BE2C (cell line): ENCODE results near the gene PJVK.
"Not testable (repeated sequence)": the region's sequence is repeated elsewhere in the genome, so short reads cannot be mapped to it uniquely, and the experiment has no call there.

Source experiments
- DNase-seq: peaks from one replicate; pipeline ENCODE4 v3.0.0-alpha.2; 2020
- H3K27me3 ChIP-seq: fragments of 250-450 bp; sonication (Bioruptor Pico); 2 replicates; pipeline ENCODE4 v1.5.1; 2020; ENCODE audit warnings: mild to moderate bottlenecking
- H3K36me3 ChIP-seq: fragments of 250-450 bp; sonication (Bioruptor Pico); 2 replicates; pipeline ENCODE4 v1.5.1; 2020; ENCODE audit warnings: mild to moderate bottlenecking
- H3K4me1 ChIP-seq: fragments of 250-450 bp; sonication (Bioruptor Pico); 2 replicates; pipeline ENCODE4 v1.5.1; 2020
- H3K4me3 ChIP-seq: 2 replicates; pipeline ENCODE4 v1.5.1; 2011; ENCODE audit warnings: low read depth, low read length
- H3K9me3 ChIP-seq: fragments of 250-450 bp; sonication (Bioruptor Pico); 2 replicates; pipeline ENCODE4 v1.5.1; 2020
- TF ChIP-seq, protein P1 (sequence below): IDR thresholded peaks from 2 replicates; pipeline ENCODE4 v1.5.1; 2012; ENCODE audit warnings: mild to moderate bottlenecking, low read depth, low read length

The PJVK gene

DNA sequence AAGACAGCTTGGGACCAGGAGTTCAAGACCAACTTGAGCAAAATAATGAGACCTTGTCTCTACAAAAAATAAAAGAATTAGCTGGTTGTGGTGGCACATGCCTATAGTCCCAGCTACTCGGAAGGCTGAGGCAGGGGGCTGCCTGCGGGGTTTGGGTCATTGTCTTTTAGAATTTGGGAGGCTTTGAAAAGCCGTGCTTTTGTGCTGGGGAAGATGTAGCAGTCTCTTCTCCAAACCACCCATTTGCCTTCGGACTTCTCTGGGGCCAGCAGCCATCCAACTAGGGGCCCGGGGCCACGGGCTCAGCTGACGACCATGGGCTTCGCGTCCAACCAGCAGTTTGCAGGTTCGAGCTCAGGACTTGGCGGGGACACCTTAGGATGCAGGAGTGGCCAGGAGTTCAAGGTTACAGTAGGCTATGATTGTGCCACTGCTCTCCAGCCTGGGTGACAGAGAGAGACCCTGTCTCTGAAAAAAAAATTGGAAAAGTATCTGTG lies 6.3 kb downstream of the PJVK start:
- Histone ChIP-seq H3K36me3 (no peaks in the 10 kb centered on the region), H3K9me3 (no peaks in the 10 kb centered on the region), H3K4me1 (no peaks in the 10 kb centered on the region), H3K4me3 (no peak overlapping the region), H3K27me3 (no peaks in the 10 kb centered on the region)
- TF ChIP-seq, protein P1, sequence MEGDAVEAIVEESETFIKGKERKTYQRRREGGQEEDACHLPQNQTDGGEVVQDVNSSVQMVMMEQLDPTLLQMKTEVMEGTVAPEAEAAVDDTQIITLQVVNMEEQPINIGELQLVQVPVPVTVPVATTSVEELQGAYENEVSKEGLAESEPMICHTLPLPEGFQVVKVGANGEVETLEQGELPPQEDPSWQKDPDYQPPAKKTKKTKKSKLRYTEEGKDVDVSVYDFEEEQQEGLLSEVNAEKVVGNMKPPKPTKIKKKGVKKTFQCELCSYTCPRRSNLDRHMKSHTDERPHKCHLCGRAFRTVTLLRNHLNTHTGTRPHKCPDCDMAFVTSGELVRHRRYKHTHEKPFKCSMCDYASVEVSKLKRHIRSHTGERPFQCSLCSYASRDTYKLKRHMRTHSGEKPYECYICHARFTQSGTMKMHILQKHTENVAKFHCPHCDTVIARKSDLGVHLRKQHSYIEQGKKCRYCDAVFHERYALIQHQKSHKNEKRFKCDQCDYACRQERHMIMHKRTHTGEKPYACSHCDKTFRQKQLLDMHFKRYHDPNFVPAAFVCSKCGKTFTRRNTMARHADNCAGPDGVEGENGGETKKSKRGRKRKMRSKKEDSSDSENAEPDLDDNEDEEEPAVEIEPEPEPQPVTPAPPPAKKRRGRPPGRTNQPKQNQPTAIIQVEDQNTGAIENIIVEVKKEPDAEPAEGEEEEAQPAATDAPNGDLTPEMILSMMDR, result no peak
- no peak for DNase-seq

DNA sequence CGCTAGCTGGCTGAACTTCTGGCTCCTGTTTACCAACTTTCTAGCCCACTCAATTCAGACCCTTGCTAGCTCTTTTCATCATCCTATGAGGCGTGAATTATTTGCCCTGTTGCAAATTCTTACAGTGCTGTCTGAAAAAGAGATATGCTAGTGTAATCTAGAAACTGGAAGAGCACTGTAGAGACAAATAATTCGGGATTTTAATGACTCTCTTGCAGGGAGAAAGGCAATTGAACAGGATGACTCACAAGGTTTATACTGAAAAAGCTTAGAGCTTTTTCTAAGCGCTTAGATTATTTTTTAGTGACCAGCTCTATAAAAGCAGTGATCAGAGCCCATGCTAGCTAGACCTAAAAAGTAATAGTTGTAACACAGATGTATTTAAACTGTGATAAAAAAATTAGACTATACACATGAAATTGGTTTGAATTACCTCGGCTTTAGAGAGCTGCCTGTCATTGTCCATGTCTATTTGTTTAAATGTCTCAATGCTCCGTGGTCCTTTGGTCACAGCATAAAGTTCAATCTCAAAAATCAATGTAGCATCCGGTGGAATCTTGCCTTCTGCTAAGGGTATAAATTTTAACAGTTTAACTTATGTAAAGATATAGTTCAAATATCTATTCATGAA lies 18.2 kb downstream of the PJVK start:
- H3K4me3 ChIP-seq, result no peak overlapping the region
- H3K36me3 ChIP-seq, result no peaks in the 10 kb centered on the region; the same call in 1 of the 2 replicates
- no peaks in the 10 kb centered on the region for H3K4me1 ChIP-seq
- H3K9me3 ChIP-seq, result no peaks in the 10 kb centered on the region
- DNase-seq, result no peak
- TF ChIP-seq, protein P1, result no peak
- no peaks in the 10 kb centered on the region for H3K27me3 ChIP-seq

DNA sequence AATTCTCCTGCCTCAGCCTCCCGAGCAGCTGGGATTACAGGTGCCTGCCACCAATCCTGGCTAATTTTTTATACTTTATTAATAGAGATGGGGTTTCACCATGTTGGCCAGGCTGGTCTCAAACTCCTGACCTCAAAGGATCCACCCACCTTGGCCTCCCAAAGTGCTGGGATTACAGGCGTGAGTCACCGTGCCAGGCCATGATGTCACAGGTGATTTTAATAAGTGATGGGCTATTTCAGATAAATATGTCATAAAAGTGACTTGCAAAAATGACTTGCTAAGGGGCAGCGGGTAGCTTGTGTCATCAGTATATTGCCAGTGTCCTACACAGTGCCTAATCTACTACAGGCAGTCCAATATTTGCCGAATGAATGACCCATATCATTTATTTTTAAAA lies 20.1 kb downstream of the PJVK start:
- not testable (repeated sequence) for H3K4me1 ChIP-seq, H3K9me3 ChIP-seq, DNase-seq, H3K27me3 ChIP-seq, H3K4me3 ChIP-seq, H3K36me3 ChIP-seq

DNA sequence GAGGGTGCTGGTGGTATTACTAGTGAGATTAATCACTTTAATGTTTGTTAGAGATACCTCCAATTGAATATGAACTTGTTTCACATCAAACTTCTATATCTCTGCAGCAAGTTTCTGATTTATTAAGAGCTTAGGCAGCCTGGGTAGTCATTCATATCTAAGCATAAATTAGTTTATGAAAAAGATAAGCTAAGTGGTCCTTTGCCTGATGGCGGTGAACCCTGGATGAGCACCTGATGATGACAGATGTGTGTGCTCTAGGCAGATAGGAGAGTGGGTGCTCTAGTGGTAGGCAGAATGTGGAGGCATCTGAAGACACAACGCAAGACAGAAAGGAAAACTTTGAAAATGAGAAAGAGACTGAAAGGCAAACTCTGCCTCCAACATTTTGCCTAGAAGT lies 22.2 kb downstream of the PJVK start:
- Histone ChIP-seq H3K4me1 (no peaks in the 10 kb centered on the region), H3K27me3 (no peaks in the 10 kb centered on the region), H3K9me3 (no peaks in the 10 kb centered on the region), H3K4me3 (no peak overlapping the region), H3K36me3 (no peaks in the 10 kb centered on the region)
- TF ChIP-seq, protein P1, result no peak
- DNase-seq, result no peak

DNA sequence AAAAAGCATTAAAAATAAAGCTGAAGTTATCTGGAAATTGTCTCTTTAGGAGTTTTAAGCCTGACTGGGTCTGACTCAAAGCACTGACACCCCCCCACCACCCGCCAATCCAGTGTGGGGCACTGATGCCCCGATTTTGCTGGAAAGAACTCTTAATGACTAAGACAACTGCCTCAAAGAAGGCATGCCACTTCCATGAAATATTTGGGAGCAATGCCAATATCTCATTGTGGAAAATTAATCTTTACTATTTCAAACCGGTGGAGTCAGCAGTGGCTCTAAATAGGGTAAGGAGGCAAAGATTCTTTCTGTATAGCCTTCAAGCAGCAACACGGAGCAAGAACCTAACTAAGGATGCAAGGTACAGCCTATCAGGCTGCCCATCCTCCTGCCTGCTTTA lies 22.8 kb downstream of the PJVK start:
- no peaks in the 10 kb centered on the region for H3K36me3 ChIP-seq
- H3K4me1 ChIP-seq, result no peaks in the 10 kb centered on the region
- H3K27me3 ChIP-seq, result no peaks in the 10 kb centered on the region
- DNase-seq, result no peak
- no peaks in the 10 kb centered on the region for H3K9me3 ChIP-seq
- TF ChIP-seq, protein P1, result no peak
- H3K4me3 ChIP-seq, result no peak overlapping the region

DNA sequence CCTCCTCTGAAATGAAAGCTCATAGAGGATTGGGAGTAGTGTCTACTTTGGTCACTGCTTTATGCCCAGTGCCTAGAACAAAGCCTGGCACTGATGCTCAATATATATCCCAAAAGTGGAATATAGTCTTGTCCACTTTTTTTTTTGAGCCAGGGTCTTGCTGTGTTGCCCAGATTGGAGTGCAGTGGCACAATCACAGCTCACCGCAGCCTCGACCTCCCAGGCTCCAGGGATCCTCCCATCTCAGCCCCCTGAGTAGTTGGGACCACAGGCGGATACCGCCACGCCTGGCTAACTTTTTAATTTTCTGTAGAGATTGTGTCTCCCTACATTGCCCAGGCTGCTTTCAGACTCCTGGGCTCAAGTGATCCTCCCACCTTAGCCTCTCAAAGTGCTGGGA lies 23.4 kb downstream of the PJVK start:
- Histone ChIP-seq H3K36me3 (no peaks in the 10 kb centered on the region), H3K9me3 (no peaks in the 10 kb centered on the region), H3K4me3 (no peak overlapping the region), H3K4me1 (peaks cover 2% of the 10 kb centered on the region; the same call in 1 of the 2 replicates), H3K27me3 (no peaks in the 10 kb centered on the region)
- DNase-seq, result no peak
- TF ChIP-seq, protein P1, result no peak
